HG03342 (cell line): ENCODE measurements around the gene MAGI1.

ENCODE experiments used
- ATAC-seq: cut with Tn5 transposase; IDR thresholded peaks from one replicate; pipeline ENCODE4 v1.9.1; 2021; ENCODE audit warnings: mild to moderate bottlenecking, moderate library complexity; ENCODE audit not compliant: unreplicated experiment

MAGI1 gene

GRCh38 chr3:65810302-65810701 is 228.4 kb downstream of the MAGI1 start:
- ATAC-seq = no peak

GRCh38 chr3:65809641-65810150 is 229.0 kb downstream of the MAGI1 start:
- no peak for ATAC-seq

GRCh38 chr3:65808824-65809223 is 229.9 kb downstream of the MAGI1 start:
- no peak for ATAC-seq

- no peak for ATAC-seq
Measured at GRCh38 chr3:65808407-65808806, 230.3 kb downstream of the MAGI1 start.

- no peak for ATAC-seq
Measured at GRCh38 chr3:65807225-65807624, 231.5 kb downstream of the MAGI1 start.

GRCh38 chr3:65806600-65806999 is 232.1 kb downstream of the MAGI1 start:
- no peak for ATAC-seq

GRCh38 chr3:65796676-65797075 is 242.0 kb downstream of the MAGI1 start:
- ATAC-seq = no peak

- ATAC-seq = no peak
Measured at GRCh38 chr3:65795166-65795565, 243.6 kb downstream of the MAGI1 start.

- no peak for ATAC-seq
Measured at GRCh38 chr3:65793495-65794200, 245.1 kb downstream of the MAGI1 start.

- no peak for ATAC-seq
Measured at GRCh38 chr3:65788461-65788860, 250.3 kb downstream of the MAGI1 start.

GRCh38 chr3:65787827-65788226 is 250.9 kb downstream of the MAGI1 start:
- no peak for ATAC-seq

GRCh38 chr3:65787340-65787739 is 251.4 kb downstream of the MAGI1 start:
- ATAC-seq = no peak

GRCh38 chr3:65786890-65787289 is 251.8 kb downstream of the MAGI1 start:
- no peak for ATAC-seq

- no peak for ATAC-seq
Measured at GRCh38 chr3:65785065-65785645, 253.6 kb downstream of the MAGI1 start.

GRCh38 chr3:65783117-65783516 is 255.6 kb downstream of the MAGI1 start:
- no peak for ATAC-seq

GRCh38 chr3:65781594-65781993 is 257.1 kb downstream of the MAGI1 start:
- ATAC-seq = no peak

GRCh38 chr3:65779390-65779789 is 259.3 kb downstream of the MAGI1 start:
- ATAC-seq = no peak

GRCh38 chr3:65778968-65779367 is 259.8 kb downstream of the MAGI1 start:
- ATAC-seq = no peak

GRCh38 chr3:65777050-65777449 is 261.7 kb downstream of the MAGI1 start:
- ATAC-seq = no peak

GRCh38 chr3:65776494-65776893 is 262.2 kb downstream of the MAGI1 start:
- ATAC-seq = no peak

GRCh38 chr3:65776081-65776480 is 262.6 kb downstream of the MAGI1 start:
- no peak for ATAC-seq

GRCh38 chr3:65772758-65773157 is 266.0 kb downstream of the MAGI1 start:
- no peak for ATAC-seq

- ATAC-seq = no peak
Measured at GRCh38 chr3:65767551-65767950, 271.2 kb downstream of the MAGI1 start.
